ENCODE data around the gene TBX10.
"Not testable (repeated sequence)": the region's sequence is repeated elsewhere in the genome, so short reads cannot be mapped to it uniquely, and the experiment has no call there.

Gene TBX10

GRCh38 chr11:67639438-67639859, at the start of gene TBX10:
TBX10 (minus strand) TSS chr11:67639763; CDS start chr11:67639472, 291 bp downstream.
- DNase-seq (ENCODE audit: low read depth in 2 of 2): no peak

GRCh38 chr11:67689178-67689577, 49.6 kb upstream of the TBX10 start:
- DNase-seq (ENCODE audit: low read depth in 2 of 2): no peak

- DNase-seq (ENCODE audit: low read depth in 2 of 2): no peak
Observed at GRCh38 chr11:67687986-67688385, 48.4 kb upstream of the TBX10 start.

- DNase-seq (ENCODE audit: low read depth in 2 of 2): not testable (repeated sequence)
Observed at GRCh38 chr11:67685641-67686332, 46.2 kb upstream of the TBX10 start.

GRCh38 chr11:67682126-67683034, 42.8 kb upstream of the TBX10 start:
- DNase-seq (ENCODE audit: low read depth in 2 of 2): not testable (repeated sequence)

- no peak for DNase-seq (ENCODE audit: low read depth in 2 of 2)
Observed at GRCh38 chr11:67680696-67681470, 41.3 kb upstream of the TBX10 start.

GRCh38 chr11:67675058-67675747, 35.6 kb upstream of the TBX10 start:
- DNase-seq (ENCODE audit: low read depth in 2 of 2): no peak

GRCh38 chr11:67674442-67674871, 34.9 kb upstream of the TBX10 start, which contains the start of gene ALDH3B2:
ALDH3B2 (minus strand) TSS chr11:67674623; CDS start chr11:67666935, 7,688 bp downstream.
- no peak for DNase-seq (ENCODE audit: low read depth in 2 of 2)

- DNase-seq (ENCODE audit: low read depth in 2 of 2): no peak
Observed at GRCh38 chr11:67673902-67674301, 34.3 kb upstream of the TBX10 start.

- DNase-seq (ENCODE audit: low read depth in 2 of 2): no peak
Observed at GRCh38 chr11:67673358-67673757, 33.8 kb upstream of the TBX10 start.

- no peak for DNase-seq (ENCODE audit: low read depth in 2 of 2)
Observed at GRCh38 chr11:67671211-67671520, 31.6 kb upstream of the TBX10 start.

GRCh38 chr11:67670316-67671210, 31.0 kb upstream of the TBX10 start:
- DNase-seq (ENCODE audit: low read depth in 2 of 2): no peak

GRCh38 chr11:67668192-67668551, 28.6 kb upstream of the TBX10 start:
- DNase-seq (ENCODE audit: low read depth in 2 of 2): no peak

- no peak for DNase-seq (ENCODE audit: low read depth in 2 of 2)
Observed at GRCh38 chr11:67667490-67668191, 28.1 kb upstream of the TBX10 start.

GRCh38 chr11:67666676-67667489, 27.3 kb upstream of the TBX10 start:
- no peak for DNase-seq (ENCODE audit: low read depth in 2 of 2)

GRCh38 chr11:67666303-67666645, 26.7 kb upstream of the TBX10 start:
- DNase-seq (ENCODE audit: low read depth in 2 of 2): no peak

GRCh38 chr11:67665541-67666302, 26.2 kb upstream of the TBX10 start:
- DNase-seq (ENCODE audit: low read depth in 2 of 2): no peak
